GM12892 (cell line): ENCODE measurements around the gene TRIM66.

Experiments used
- POLR2A ChIP-seq: IDR thresholded peaks from 2 replicates; pipeline ENCODE4 v1.6.1; 2011; ENCODE audit warnings: low read depth, low read length, control low read depth
- TAF1 ChIP-seq: IDR thresholded peaks from 2 replicates; pipeline ENCODE4 v1.6.1; 2011; ENCODE audit warnings: low read depth, mild to moderate bottlenecking, control low read depth, low read length, borderline replicate concordance

DNA sequence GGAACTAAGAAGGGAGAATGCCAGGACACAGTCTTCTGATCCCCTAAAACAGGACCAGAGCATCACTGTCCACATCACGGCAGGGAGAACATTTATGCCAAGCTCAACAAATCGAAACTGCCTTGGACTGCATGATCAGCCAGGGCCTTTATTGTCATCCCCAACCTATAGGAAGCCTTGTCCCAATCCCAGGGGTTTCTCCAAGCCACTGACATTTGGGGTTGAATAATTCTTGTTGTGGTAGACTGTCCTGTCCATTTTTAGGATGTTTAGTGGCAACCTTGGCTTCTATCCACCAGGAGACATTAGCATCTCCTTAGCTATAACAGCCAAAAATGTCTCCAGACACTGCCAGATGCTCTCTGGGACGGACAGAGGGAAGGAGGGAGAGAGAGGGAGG, 37.3 kb upstream of the TRIM66 start:
- TF ChIP-seq POLR2A (no peak), TAF1 (no peak)
